Ishikawa (cell line): ENCODE data around the gene PLCL2.

ENCODE experiments used
- CREB1 ChIP-seq: IDR thresholded peaks from 2 replicates; pipeline ENCODE4 v1.6.1; 2012; ENCODE audit warnings: low read depth
- EP300 ChIP-seq: IDR thresholded peaks from 2 replicates; pipeline ENCODE4 v1.6.1; 2012; ENCODE audit warnings: borderline replicate concordance
- TCF12 ChIP-seq: IDR thresholded peaks from 2 replicates; pipeline ENCODE4 v1.6.1; 2012; ENCODE audit warnings: low read depth

DNA sequence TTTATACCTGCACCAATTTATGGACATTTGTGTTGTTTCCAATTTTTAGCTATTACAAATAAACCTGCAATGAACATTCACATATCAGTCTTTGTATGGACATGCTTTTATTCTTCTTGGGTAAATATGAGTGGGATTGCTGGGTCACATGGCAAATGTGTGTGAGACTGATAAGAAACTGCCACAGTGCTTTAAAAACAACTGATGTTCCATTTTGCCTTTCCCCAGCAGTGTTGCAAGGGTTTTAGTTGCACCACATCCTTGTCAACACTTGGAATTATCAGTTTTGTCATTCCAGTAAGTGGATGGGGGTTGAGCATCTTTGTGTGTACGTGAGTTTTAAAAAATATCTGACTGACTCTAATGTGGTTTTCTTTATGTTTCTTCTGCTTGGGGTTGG, 191.2 kb downstream of the PLCL2 start:
- TF ChIP-seq TCF12 (no peak), EP300 (no peak), CREB1 (no peak)
